ENCODE data around the gene EXOC6B.

- TF ChIP-seq CTCF (IDR thresholded peaks at IDR 0.05) (no peak), POLR2A (IDR thresholded peaks at IDR 0.05) (no peak)
Measured at GRCh38 chr2:72810165-72810564, 15.7 kb downstream of the EXOC6B start.

Measured in esophagus squamous epithelium (tissue), 4 donors.